HG03280 (cell line): ENCODE measurements around the gene PPARD.
"Not testable (repeated sequence)": the region's sequence is repeated elsewhere in the genome, so short reads cannot be mapped to it uniquely, and the experiment has no call there.

Experiments used
- ATAC-seq: cut with Tn5 transposase; IDR thresholded peaks from one replicate; pipeline ENCODE4 v1.9.1; 2021; ENCODE audit warnings: mild to moderate bottlenecking, moderate library complexity; ENCODE audit not compliant: unreplicated experiment

Gene PPARD

GRCh38 chr6:35378261-35378660 is 35.9 kb downstream of the PPARD start:
- no peak for ATAC-seq

- no peak for ATAC-seq
Observed at GRCh38 chr6:35381132-35381531, 38.8 kb downstream of the PPARD start.

GRCh38 chr6:35382015-35382414 is 39.7 kb downstream of the PPARD start:
- ATAC-seq: no peak

GRCh38 chr6:35385457-35386202 is 43.3 kb downstream of the PPARD start:
- no peak for ATAC-seq

GRCh38 chr6:35386989-35387388 is 44.6 kb downstream of the PPARD start:
- ATAC-seq: no peak

- no peak for ATAC-seq
Observed at GRCh38 chr6:35388030-35388429, 45.7 kb downstream of the PPARD start.

- ATAC-seq: no peak
Observed at GRCh38 chr6:35388772-35389352, 46.5 kb downstream of the PPARD start.

- not testable (repeated sequence) for ATAC-seq
Observed at GRCh38 chr6:35389386-35389785, 47.0 kb downstream of the PPARD start.

- no peak for ATAC-seq
Observed at GRCh38 chr6:35391240-35391968, 49.0 kb downstream of the PPARD start.

- ATAC-seq: no peak
Observed at GRCh38 chr6:35392111-35392702, 49.8 kb downstream of the PPARD start.

- no peak for ATAC-seq
Observed at GRCh38 chr6:35392773-35393672, 50.7 kb downstream of the PPARD start.

- ATAC-seq: no peak
Observed at GRCh38 chr6:35396991-35397390, 54.6 kb downstream of the PPARD start.

- ATAC-seq: no peak
Observed at GRCh38 chr6:35397806-35398418, 55.6 kb downstream of the PPARD start.

- no peak for ATAC-seq
Observed at GRCh38 chr6:35398526-35398925, 56.2 kb downstream of the PPARD start.

- ATAC-seq: no peak
Observed at GRCh38 chr6:35400111-35400510, 57.8 kb downstream of the PPARD start.

GRCh38 chr6:35400901-35401311 is 58.5 kb downstream of the PPARD start:
- ATAC-seq: no peak

- no peak for ATAC-seq
Observed at GRCh38 chr6:35401514-35401913, 59.2 kb downstream of the PPARD start.

GRCh38 chr6:35402136-35402855 is 59.9 kb downstream of the PPARD start:
- ATAC-seq: no peak

GRCh38 chr6:35402856-35403191 is 60.5 kb downstream of the PPARD start:
- ATAC-seq: no peak
